Measurements from ENCODE around the gene SPEM1. TPM values are rescaled to one million over a fixed set of nuclear protein-coding genes. Genes with fewer than 3 reads are reported as not detected.

Gene SPEM1
- total and polyA plus RNA-seq, 2 donors (not counting 1 experiment from before 2014, with no cell fraction given) = not detected

GRCh38 chr17:7417056-7417655 lies 3.0 kb upstream of the SPEM1 start:
- ATAC-seq (ENCODE audit: low read depth) (no peak), DNase-seq (no peak)
- Mint-ChIP-seq H3K9me3 (ENCODE audit: insufficient read depth) (no peaks in the 10 kb centered on the region), H3K4me3 (no peak overlapping the region), H3K27ac (no peak overlapping the region), H3K27me3 (peaks cover 11% of the 10 kb centered on the region), H3K4me1 (no peaks in the 10 kb centered on the region)
- Histone ChIP-seq H4K20me1 (ENCODE audit: control insufficient read depth, insufficient read depth, low read length, poor library complexity, severe bottlenecking) (no peaks in the 10 kb centered on the region), H2AFZ (ENCODE audit: insufficient read depth, low read depth, low read length, poor library complexity, severe bottlenecking) (no peak overlapping the region), H3K4me2 (replicated peaks; ENCODE audit: low read depth, low read length, poor library complexity, severe bottlenecking) (no peak overlapping the region), H3K9me3 (ENCODE audit: control extremely low read depth in 1 of 3, control insufficient read depth in 2 of 3, insufficient read depth in 1 of 3, low read length in 2 of 3) (no peaks in the 10 kb centered on the region), H3K9ac (ENCODE audit: low read length) (no peak overlapping the region), H3K4me1 (ENCODE audit: control insufficient read depth in 2 of 2, insufficient read depth in 2 of 2, low read length in 2 of 2) (no peaks in the 10 kb centered on the region), H3K4me3 (ENCODE audit: control extremely low read depth in 1 of 5, extremely low read depth in 1 of 5, insufficient read depth in 1 of 5, low read depth in 2 of 5, low read length in 4 of 5) (no peak overlapping the region), H3K36me3 (replicated peaks in 1 of 2; ENCODE audit: control extremely low read depth in 1 of 2, control insufficient read depth in 1 of 2, extremely low read depth in 1 of 2, insufficient read depth in 2 of 2, low read length in 1 of 2) (no peaks in the 10 kb centered on the region), H3K27ac (ENCODE audit: low read length in 2 of 2) (no peak overlapping the region), H3K27me3 (replicated peaks in 1 of 4; ENCODE audit: control extremely low read depth in 1 of 4, control insufficient read depth in 3 of 4, insufficient read depth in 4 of 4, low read length in 3 of 4) (no peaks in the 10 kb centered on the region), H3K79me2 (ENCODE audit: control insufficient read depth, insufficient read depth, low read length) (no peaks in the 10 kb centered on the region)
- ChIA-PET CTCF (interaction anchor here (1.2 kb wide), 1 partner anchor 61 kb away, joined by 4 read pairs; no protein-coding TSS in a partner anchor), POLR2A (no interaction called here)
- TF ChIP-seq EZH2 (IDR thresholded peaks at IDR 0.05; ENCODE audit: borderline replicate concordance, insufficient read depth, low read depth, low read length, poor library complexity, severe bottlenecking) = no peak
- WGBS (ENCODE audit: insufficient coverage) = 97% methylated on average over 41 of the region's 54 CpGs
- intact Hi-C loops (cut with micrococcal nuclease) = no loop called here

- TF ChIP-seq CTCF (IDR thresholded peaks at IDR 0.05) (no peak), EZH2 (IDR thresholded peaks at IDR 0.05; ENCODE audit: borderline replicate concordance, insufficient read depth, low read depth, low read length, poor library complexity, severe bottlenecking) (no peak)
- Mint-ChIP-seq H3K27me3 (peaks cover 8% of the 10 kb centered on the region), H3K4me3 (no peak overlapping the region), H3K27ac (no peak overlapping the region), H3K4me1 (no peaks in the 10 kb centered on the region), H3K9me3 (ENCODE audit: insufficient read depth) (no peaks in the 10 kb centered on the region)
- Histone ChIP-seq H3K4me2 (replicated peaks; ENCODE audit: low read depth, low read length, poor library complexity, severe bottlenecking) (no peak overlapping the region), H3K79me2 (ENCODE audit: control insufficient read depth, insufficient read depth, low read length) (no peaks in the 10 kb centered on the region), H2AFZ (ENCODE audit: insufficient read depth, low read depth, low read length, poor library complexity, severe bottlenecking) (no peak overlapping the region), H4K20me1 (ENCODE audit: control insufficient read depth, insufficient read depth, low read length, poor library complexity, severe bottlenecking) (no peaks in the 10 kb centered on the region), H3K9me3 (ENCODE audit: control extremely low read depth in 1 of 3, control insufficient read depth in 2 of 3, insufficient read depth in 1 of 3, low read length in 2 of 3) (no peaks in the 10 kb centered on the region), H3K4me1 (ENCODE audit: control insufficient read depth in 2 of 2, insufficient read depth in 2 of 2, low read length in 2 of 2) (no peaks in the 10 kb centered on the region), H3K4me3 (ENCODE audit: control extremely low read depth in 1 of 5, extremely low read depth in 1 of 5, insufficient read depth in 1 of 5, low read depth in 2 of 5, low read length in 4 of 5) (no peak overlapping the region), H3K27ac (ENCODE audit: low read length in 2 of 2) (no peak overlapping the region), H3K27me3 (replicated peaks in 1 of 4; ENCODE audit: control extremely low read depth in 1 of 4, control insufficient read depth in 3 of 4, insufficient read depth in 4 of 4, low read length in 3 of 4) (no peaks in the 10 kb centered on the region), H3K36me3 (replicated peaks in 1 of 2; ENCODE audit: control extremely low read depth in 1 of 2, control insufficient read depth in 1 of 2, extremely low read depth in 1 of 2, insufficient read depth in 2 of 2, low read length in 1 of 2) (no peaks in the 10 kb centered on the region), H3K9ac (ENCODE audit: low read length) (no peak overlapping the region)
- ChIA-PET CTCF (interaction anchor here (1.5 kb wide), 1 partner anchor 18 kb away, joined by 3 read pairs; no protein-coding TSS in a partner anchor), POLR2A (no interaction called here)
- ATAC-seq (ENCODE audit: low read depth) (no peak), DNase-seq (no peak)
- intact Hi-C loops (cut with micrococcal nuclease) = no loop called here
- 82% methylated on average over 12 of the region's 18 CpGs for WGBS (ENCODE audit: insufficient coverage)
Observed at GRCh38 chr17:7418472-7419152, 1.5 kb upstream of the SPEM1 start.

Measured in B cell (primary cell).